Breast epithelium (tissue), 4 donors: ENCODE results near the gene PHF24. TPM values are rescaled to one million over a fixed set of nuclear protein-coding genes. Genes with fewer than 3 reads are reported as not detected.
A peak's percentile ranks its signal among the peaks of the same experiment; 100 is the strongest.
"Not testable (repeated sequence)": the region's sequence is repeated elsewhere in the genome, so short reads cannot be mapped to it uniquely, and the experiment has no call there.

Experiments used
- DNase-seq, 2 donors: peaks; one replicate each; pipeline ENCODE4 v3.0.0-alpha.2; 2019; ENCODE audit warnings: low spot score in 2 of 2
- H3K27ac ChIP-seq, 2 donors: fragments of 200-600 bp; sonication (generic) in 1 of 2; one replicate each; pipeline ENCODE4 v1.5.1; 2016 to 2019; ENCODE audit warnings: mild to moderate bottlenecking in 1 of 2
- H3K27me3 ChIP-seq, 2 donors: fragments of 200-600 bp; sonication (generic) in 1 of 2; one replicate each; pipeline versions ENCODE4 v1.5.1 to v1.6.0; 2017 to 2019; ENCODE audit warnings: control low read depth in 1 of 2, mild to moderate bottlenecking in 1 of 2
- H3K36me3 ChIP-seq: fragments of 200-600 bp; one replicate; pipeline ENCODE4 v1.5.1; 2019
- H3K4me1 ChIP-seq, 2 donors: fragments of 200-600 bp; sonication (generic); one replicate each; pipeline ENCODE4 v1.5.1; 2016 to 2019; ENCODE audit warnings: control low read depth in 1 of 2
- H3K4me3 ChIP-seq, 3 donors: fragments of 200-600 bp; sonication (generic); 1 replicate in 2 of 3; 2 replicates in 1 of 3; pipeline ENCODE4 v1.5.1; 2016 to 2019; ENCODE audit warnings: mild to moderate bottlenecking in 3 of 3, moderate library complexity in 2 of 3
- H3K9me3 ChIP-seq, 2 donors: fragments of 200-600 bp; sonication (generic) in 1 of 2; one replicate each; pipeline ENCODE4 v1.5.1; 2016 to 2019; ENCODE audit warnings: control low read depth in 1 of 2
- POLR2A ChIP-seq: fragments of 450-650 bp; IDR thresholded peaks from one replicate; pipeline ENCODE4 v1.6.1; 2016; ENCODE audit warnings: antibody characterized with exemption, mild to moderate bottlenecking, moderate library complexity
- POLR2AphosphoS5 ChIP-seq, 3 donors: sonication (generic); formaldehyde crosslinking; IDR thresholded peaks; one replicate each; pipeline ENCODE4 v1.6.1; 2017; ENCODE audit warnings: antibody characterized with exemption in 3 of 3
- intact Hi-C: fragments of 100-400 bp; cut with DNase I; formaldehyde crosslinking; loops from one replicate; pipeline ENCODE4 v1.15.1; 2023; ENCODE audit warnings: low total_unique reads
- total RNA-seq, 3 donors: library from RNA; depleted of rRNA; stranded (reverse); fragments of >200 nt; gene quantifications; one replicate each; pipeline ENCODE4 v1.1.0, GENCODE V29; 2016
- TF ChIP-seq, protein P1 (sequence below), 3 donors: fragments of 450-650 bp; IDR thresholded peaks; one replicate each; pipeline ENCODE4 v1.5.1; 2016 to 2017; ENCODE audit warnings: antibody characterized with exemption in 3 of 3, mild to moderate bottlenecking in 3 of 3, moderate library complexity in 3 of 3

Gene PHF24
- total RNA-seq, 3 donors from 2014 or later = 0.15 to 1.1 (median 0.33) TPM

DNA sequence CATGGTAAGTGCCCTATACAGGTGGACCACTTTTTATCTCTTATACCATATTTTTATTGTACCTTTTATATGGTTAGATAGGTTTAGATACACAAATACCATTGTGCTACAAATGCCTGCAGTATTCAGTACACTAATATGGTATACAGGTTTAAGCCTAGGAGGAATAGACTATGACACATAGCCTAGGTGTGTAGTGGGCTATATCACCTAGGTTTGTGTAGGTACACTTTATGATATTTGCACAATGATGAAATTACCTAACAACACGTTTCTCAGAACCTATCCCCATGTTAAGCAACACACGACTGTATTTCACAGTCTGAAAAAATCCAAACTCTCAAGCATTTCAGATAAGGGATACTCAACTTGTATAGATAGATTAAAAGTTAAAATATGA, 9.6 kb upstream of the PHF24 start:
- Histone ChIP-seq H3K27me3 (no peaks in the 10 kb centered on the region), H3K27ac (no peak overlapping the region), H3K36me3 (no peaks in the 10 kb centered on the region), H3K4me1 (no peaks in the 10 kb centered on the region), H3K9me3 (no peaks in the 10 kb centered on the region), H3K4me3 (no peak overlapping the region)
- TF ChIP-seq, protein P1, sequence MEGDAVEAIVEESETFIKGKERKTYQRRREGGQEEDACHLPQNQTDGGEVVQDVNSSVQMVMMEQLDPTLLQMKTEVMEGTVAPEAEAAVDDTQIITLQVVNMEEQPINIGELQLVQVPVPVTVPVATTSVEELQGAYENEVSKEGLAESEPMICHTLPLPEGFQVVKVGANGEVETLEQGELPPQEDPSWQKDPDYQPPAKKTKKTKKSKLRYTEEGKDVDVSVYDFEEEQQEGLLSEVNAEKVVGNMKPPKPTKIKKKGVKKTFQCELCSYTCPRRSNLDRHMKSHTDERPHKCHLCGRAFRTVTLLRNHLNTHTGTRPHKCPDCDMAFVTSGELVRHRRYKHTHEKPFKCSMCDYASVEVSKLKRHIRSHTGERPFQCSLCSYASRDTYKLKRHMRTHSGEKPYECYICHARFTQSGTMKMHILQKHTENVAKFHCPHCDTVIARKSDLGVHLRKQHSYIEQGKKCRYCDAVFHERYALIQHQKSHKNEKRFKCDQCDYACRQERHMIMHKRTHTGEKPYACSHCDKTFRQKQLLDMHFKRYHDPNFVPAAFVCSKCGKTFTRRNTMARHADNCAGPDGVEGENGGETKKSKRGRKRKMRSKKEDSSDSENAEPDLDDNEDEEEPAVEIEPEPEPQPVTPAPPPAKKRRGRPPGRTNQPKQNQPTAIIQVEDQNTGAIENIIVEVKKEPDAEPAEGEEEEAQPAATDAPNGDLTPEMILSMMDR (IDR thresholded peaks at IDR 0.05) = no peak
- TF ChIP-seq POLR2AphosphoS5 (IDR thresholded peaks at IDR 0.05) (no peak), POLR2A (no peak)
- DNase-seq = no peak
- intact Hi-C loops = no loop called here

DNA sequence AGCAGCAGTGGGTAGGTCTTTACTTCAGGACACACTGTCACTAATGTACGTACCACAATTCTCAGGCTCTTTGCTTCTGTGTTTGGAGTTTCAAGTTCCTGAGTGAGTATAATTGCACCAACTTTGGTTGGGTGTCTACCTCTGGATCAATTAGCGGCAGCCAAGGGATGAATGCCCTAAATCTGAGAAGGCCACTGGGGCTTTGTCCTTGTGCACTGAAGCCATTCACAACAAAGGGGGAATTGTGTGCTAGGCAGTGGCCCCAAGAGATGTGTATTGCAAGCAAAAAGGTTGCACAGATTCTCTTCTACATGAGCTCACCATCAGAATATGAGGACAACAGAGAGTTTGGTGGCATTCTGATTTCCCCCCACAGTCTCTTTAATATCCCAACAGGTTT, 3.9 kb upstream of the PHF24 start:
- H3K9me3 ChIP-seq = no peaks in the 10 kb centered on the region
- H3K36me3 ChIP-seq = no peaks in the 10 kb centered on the region
- DNase-seq = no peak
- TF ChIP-seq POLR2AphosphoS5 (IDR thresholded peaks at IDR 0.05) (no peak), POLR2A (no peak)
- TF ChIP-seq, protein P1 (IDR thresholded peaks at IDR 0.05) = no peak
- no peak overlapping the region for H3K4me3 ChIP-seq
- peaks cover 0 to 3% of the 10 kb centered on the region in 2 donors for H3K27me3 ChIP-seq
- no peak overlapping the region for H3K27ac ChIP-seq
- intact Hi-C loops = loop anchor here (2.0 kb wide), 1 partner anchor 15 kb away; no protein-coding TSS in a partner anchor
- H3K4me1 ChIP-seq = no peaks in the 10 kb centered on the region

DNA sequence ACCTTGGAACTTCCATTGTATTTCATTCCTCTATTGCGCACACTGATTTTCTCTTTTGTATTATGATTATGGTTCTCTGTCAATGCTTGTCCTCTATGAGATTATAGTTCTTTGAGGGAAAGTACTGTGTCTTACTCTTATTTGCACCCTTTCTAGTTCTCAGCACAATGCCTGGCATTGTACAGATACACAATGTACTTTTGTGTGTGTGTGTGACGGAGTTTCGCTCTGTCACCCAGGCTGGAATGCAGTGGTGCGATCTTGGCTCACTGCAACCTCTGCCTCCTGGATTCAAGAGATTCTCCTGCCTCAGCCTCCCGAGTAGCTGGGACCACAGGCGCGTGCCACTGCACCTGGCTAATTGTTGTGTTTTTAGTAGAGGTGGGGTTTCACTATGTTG, 2.0 kb upstream of the PHF24 start:
- H3K27ac ChIP-seq, H3K27me3 ChIP-seq, intact Hi-C loops, H3K9me3 ChIP-seq, H3K36me3 ChIP-seq, H3K4me3 ChIP-seq, H3K4me1 ChIP-seq, DNase-seq: not testable (repeated sequence)

- Histone ChIP-seq H3K4me1 (no peaks in the 10 kb centered on the region), H3K27me3 (peaks cover 0 to 6% of the 10 kb centered on the region in 2 donors), H3K27ac (no peak overlapping the region), H3K9me3 (no peaks in the 10 kb centered on the region), H3K4me3 (no peak overlapping the region), H3K36me3 (no peaks in the 10 kb centered on the region)
- no peak for DNase-seq
- TF ChIP-seq, protein P1 (IDR thresholded peaks at IDR 0.05) = no peak
- TF ChIP-seq POLR2AphosphoS5 (IDR thresholded peaks at IDR 0.05) = no peak
- intact Hi-C loops = no loop called here
Measured at GRCh38 chr9:34956648-34957047, 1.4 kb upstream of the PHF24 start.

- Histone ChIP-seq H3K27me3 (peaks cover 0 to 6% of the 10 kb centered on the region in 2 donors), H3K4me3 (peak overlapping the region; percentile 15 to 77 (median 54)), H3K36me3 (no peaks in the 10 kb centered on the region), H3K9me3 (no peaks in the 10 kb centered on the region), H3K27ac (no peak overlapping the region), H3K4me1 (no peaks in the 10 kb centered on the region)
- intact Hi-C loops = no loop called here
- TF ChIP-seq, protein P1 (IDR thresholded peaks at IDR 0.05) = no peak
- TF ChIP-seq POLR2A = no peak
- no peak for TF ChIP-seq POLR2AphosphoS5 (IDR thresholded peaks at IDR 0.05)
- DNase-seq = no peak
Measured at GRCh38 chr9:34958411-34958982, 412 bp downstream of the PHF24 start.

DNA sequence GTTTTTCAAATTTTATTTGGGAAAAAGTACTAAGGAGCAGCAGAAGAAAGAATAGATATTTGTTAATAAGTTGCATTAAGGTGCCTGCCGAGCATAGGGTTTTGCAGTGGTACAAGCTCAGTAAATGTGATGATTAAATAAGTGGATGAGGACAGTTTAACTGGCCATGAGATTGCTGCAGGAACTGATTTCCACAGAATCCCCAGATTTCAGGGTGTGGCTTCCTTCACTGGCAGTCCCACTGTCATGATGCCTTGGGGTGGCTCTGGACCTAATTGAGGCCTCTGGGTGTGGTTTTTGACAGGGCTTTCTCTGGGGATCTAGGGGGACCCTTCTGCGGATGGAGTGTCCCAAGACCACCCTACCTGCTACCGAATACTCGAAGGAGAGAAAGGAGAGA, 1.4 kb downstream of the PHF24 start:
- Histone ChIP-seq H3K27ac (no peak overlapping the region), H3K4me1 (no peaks in the 10 kb centered on the region), H3K4me3 (no peak overlapping the region), H3K9me3 (no peaks in the 10 kb centered on the region), H3K27me3 (peaks cover 0 to 6% of the 10 kb centered on the region in 2 donors), H3K36me3 (no peaks in the 10 kb centered on the region)
- DNase-seq = no peak
- intact Hi-C loops = no loop called here
- TF ChIP-seq POLR2A (no peak), POLR2AphosphoS5 (IDR thresholded peaks at IDR 0.05) (no peak)
- TF ChIP-seq, protein P1 (IDR thresholded peaks at IDR 0.05) = no peak
